ENCODE measurements around the gene ENOX1.
"Not testable (repeated sequence)": the region's sequence is repeated elsewhere in the genome, so short reads cannot be mapped to it uniquely, and the experiment has no call there.

- TF ChIP-seq, protein P1, sequence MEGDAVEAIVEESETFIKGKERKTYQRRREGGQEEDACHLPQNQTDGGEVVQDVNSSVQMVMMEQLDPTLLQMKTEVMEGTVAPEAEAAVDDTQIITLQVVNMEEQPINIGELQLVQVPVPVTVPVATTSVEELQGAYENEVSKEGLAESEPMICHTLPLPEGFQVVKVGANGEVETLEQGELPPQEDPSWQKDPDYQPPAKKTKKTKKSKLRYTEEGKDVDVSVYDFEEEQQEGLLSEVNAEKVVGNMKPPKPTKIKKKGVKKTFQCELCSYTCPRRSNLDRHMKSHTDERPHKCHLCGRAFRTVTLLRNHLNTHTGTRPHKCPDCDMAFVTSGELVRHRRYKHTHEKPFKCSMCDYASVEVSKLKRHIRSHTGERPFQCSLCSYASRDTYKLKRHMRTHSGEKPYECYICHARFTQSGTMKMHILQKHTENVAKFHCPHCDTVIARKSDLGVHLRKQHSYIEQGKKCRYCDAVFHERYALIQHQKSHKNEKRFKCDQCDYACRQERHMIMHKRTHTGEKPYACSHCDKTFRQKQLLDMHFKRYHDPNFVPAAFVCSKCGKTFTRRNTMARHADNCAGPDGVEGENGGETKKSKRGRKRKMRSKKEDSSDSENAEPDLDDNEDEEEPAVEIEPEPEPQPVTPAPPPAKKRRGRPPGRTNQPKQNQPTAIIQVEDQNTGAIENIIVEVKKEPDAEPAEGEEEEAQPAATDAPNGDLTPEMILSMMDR (tag by site-specific recombination; IDR thresholded peaks at IDR 0.05), result not testable (repeated sequence)
- TF ChIP-seq ZNF23 (tag by site-specific recombination; IDR thresholded peaks at IDR 0.05; ENCODE audit: borderline replicate concordance); ZNF777 (tag by site-specific recombination; IDR thresholded peaks at IDR 0.05; ENCODE audit: borderline replicate concordance); ZNF24 (tag by site-specific recombination; IDR thresholded peaks at IDR 0.05); ATF2 (tag by site-specific recombination; IDR thresholded peaks at IDR 0.05; ENCODE audit: low read depth); ZNF335 (tag by site-specific recombination; conservative IDR thresholded peaks at IDR 0.05); ZNF274 (IDR thresholded peaks at IDR 0.05; ENCODE audit: low read length); ZNF274 (tag by site-specific recombination; IDR thresholded peaks at IDR 0.05; ENCODE audit: borderline replicate concordance): not testable (repeated sequence)
- TF ChIP-seq, protein P2, sequence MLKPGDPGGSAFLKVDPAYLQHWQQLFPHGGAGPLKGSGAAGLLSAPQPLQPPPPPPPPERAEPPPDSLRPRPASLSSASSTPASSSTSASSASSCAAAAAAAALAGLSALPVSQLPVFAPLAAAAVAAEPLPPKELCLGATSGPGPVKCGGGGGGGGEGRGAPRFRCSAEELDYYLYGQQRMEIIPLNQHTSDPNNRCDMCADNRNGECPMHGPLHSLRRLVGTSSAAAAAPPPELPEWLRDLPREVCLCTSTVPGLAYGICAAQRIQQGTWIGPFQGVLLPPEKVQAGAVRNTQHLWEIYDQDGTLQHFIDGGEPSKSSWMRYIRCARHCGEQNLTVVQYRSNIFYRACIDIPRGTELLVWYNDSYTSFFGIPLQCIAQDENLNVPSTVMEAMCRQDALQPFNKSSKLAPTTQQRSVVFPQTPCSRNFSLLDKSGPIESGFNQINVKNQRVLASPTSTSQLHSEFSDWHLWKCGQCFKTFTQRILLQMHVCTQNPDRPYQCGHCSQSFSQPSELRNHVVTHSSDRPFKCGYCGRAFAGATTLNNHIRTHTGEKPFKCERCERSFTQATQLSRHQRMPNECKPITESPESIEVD (tag by site-specific recombination; IDR thresholded peaks at IDR 0.05), result not testable (repeated sequence)
- TF ChIP-seq, protein P3, sequence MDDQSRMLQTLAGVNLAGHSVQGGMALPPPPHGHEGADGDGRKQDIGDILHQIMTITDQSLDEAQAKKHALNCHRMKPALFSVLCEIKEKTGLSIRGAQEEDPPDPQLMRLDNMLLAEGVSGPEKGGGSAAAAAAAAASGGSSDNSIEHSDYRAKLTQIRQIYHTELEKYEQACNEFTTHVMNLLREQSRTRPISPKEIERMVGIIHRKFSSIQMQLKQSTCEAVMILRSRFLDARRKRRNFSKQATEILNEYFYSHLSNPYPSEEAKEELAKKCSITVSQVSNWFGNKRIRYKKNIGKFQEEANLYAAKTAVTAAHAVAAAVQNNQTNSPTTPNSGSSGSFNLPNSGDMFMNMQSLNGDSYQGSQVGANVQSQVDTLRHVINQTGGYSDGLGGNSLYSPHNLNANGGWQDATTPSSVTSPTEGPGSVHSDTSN (CRISPR knock-in tag; IDR thresholded peaks at IDR 0.05), result not testable (repeated sequence)
Measured at GRCh38 chr13:43351612-43352011, 435.2 kb downstream of the ENOX1 start.

Data from HEK293 (cell line).